Measurements from ENCODE around the gene GGPS1. TPM values are rescaled to one million over a fixed set of nuclear protein-coding genes. Genes with fewer than 3 reads are reported as not detected.
"Not testable (repeated sequence)": the region's sequence is repeated elsewhere in the genome, so short reads cannot be mapped to it uniquely, and the experiment has no call there.

GGPS1 gene
- 10 to 100 TPM; 51.8 to 73.9 (median 65.9) TPM for polyA plus RNA-seq (ENCODE audit: insufficient read length in 4 of 4)

GRCh38 chr1:235328271-235329138 lies at the start of gene GGPS1:
TSS of gene GGPS1 (plus strand) at chr1:235328570. CDS start at chr1:235335265, 6,695 bp downstream.
- DNase-seq (ENCODE audit: low read depth in 4 of 4, low spot score in 3 of 4): peak; percentile 97 to 100 (median 100)

GRCh38 chr1:235278915-235279292 lies 49.5 kb upstream of the GGPS1 start:
- DNase-seq (ENCODE audit: low read depth in 4 of 4, low spot score in 3 of 4): no peak

GRCh38 chr1:235279694-235280093 lies 48.7 kb upstream of the GGPS1 start:
- no peak for DNase-seq (ENCODE audit: low read depth in 4 of 4, low spot score in 3 of 4)

GRCh38 chr1:235280467-235280866 lies 47.9 kb upstream of the GGPS1 start:
- DNase-seq (ENCODE audit: low read depth in 4 of 4, low spot score in 3 of 4): no peak

GRCh38 chr1:235283636-235284035 lies 44.7 kb upstream of the GGPS1 start:
- not testable (repeated sequence) for DNase-seq (ENCODE audit: low read depth in 4 of 4, low spot score in 3 of 4)

- DNase-seq (ENCODE audit: low read depth in 4 of 4, low spot score in 3 of 4): no peak
Observed at GRCh38 chr1:235284231-235284769, 44.1 kb upstream of the GGPS1 start.

GRCh38 chr1:235286667-235287066 lies 41.7 kb upstream of the GGPS1 start:
- no peak for DNase-seq (ENCODE audit: low read depth in 4 of 4, low spot score in 3 of 4)

GRCh38 chr1:235287208-235287882 lies 41.0 kb upstream of the GGPS1 start:
- no peak for DNase-seq (ENCODE audit: low read depth in 4 of 4, low spot score in 3 of 4)

- DNase-seq (ENCODE audit: low read depth in 4 of 4, low spot score in 3 of 4): no peak
Observed at GRCh38 chr1:235289859-235290739, 38.3 kb upstream of the GGPS1 start.

- no peak for DNase-seq (ENCODE audit: low read depth in 4 of 4, low spot score in 3 of 4)
Observed at GRCh38 chr1:235290740-235291502, 37.4 kb upstream of the GGPS1 start.

GRCh38 chr1:235291599-235292091 lies 36.7 kb upstream of the GGPS1 start:
- DNase-seq (ENCODE audit: low read depth in 4 of 4, low spot score in 3 of 4): no peak

- DNase-seq (ENCODE audit: low read depth in 4 of 4, low spot score in 3 of 4): no peak
Observed at GRCh38 chr1:235292790-235293189, 35.6 kb upstream of the GGPS1 start.

GRCh38 chr1:235293322-235293942 lies 34.9 kb upstream of the GGPS1 start:
- DNase-seq (ENCODE audit: low read depth in 4 of 4, low spot score in 3 of 4): no peak

- no peak for DNase-seq (ENCODE audit: low read depth in 4 of 4, low spot score in 3 of 4)
Observed at GRCh38 chr1:235295902-235296350, 32.4 kb upstream of the GGPS1 start.

GRCh38 chr1:235296729-235297128 lies 31.6 kb upstream of the GGPS1 start:
- DNase-seq (ENCODE audit: low read depth in 4 of 4, low spot score in 3 of 4): no peak

GRCh38 chr1:235297579-235297978 lies 30.8 kb upstream of the GGPS1 start:
- no peak for DNase-seq (ENCODE audit: low read depth in 4 of 4, low spot score in 3 of 4)

- no peak for DNase-seq (ENCODE audit: low read depth in 4 of 4, low spot score in 3 of 4)
Observed at GRCh38 chr1:235298758-235299157, 29.6 kb upstream of the GGPS1 start.

GRCh38 chr1:235299169-235299858 lies 29.1 kb upstream of the GGPS1 start:
- DNase-seq (ENCODE audit: low read depth in 4 of 4, low spot score in 3 of 4): no peak

- no peak for DNase-seq (ENCODE audit: low read depth in 4 of 4, low spot score in 3 of 4)
Observed at GRCh38 chr1:235302143-235302542, 26.2 kb upstream of the GGPS1 start.
